HG02678 (cell line): ENCODE data around the gene ZDHHC21.
A peak's percentile ranks its signal among the peaks of the same experiment; 100 is the strongest.

Source experiments
- ATAC-seq: cut with Tn5 transposase; IDR thresholded peaks from one replicate; pipeline ENCODE4 v1.9.1; 2021; ENCODE audit warnings: mild to moderate bottlenecking, moderate library complexity; ENCODE audit not compliant: unreplicated experiment

Gene ZDHHC21

GRCh38 chr9:14693251-14693861, at the start of gene ZDHHC21:
TSS of gene ZDHHC21 (minus strand) at chr9:14693432. CDS start at chr9:14674340, 19,092 bp downstream.
- peak; percentile 82 for ATAC-seq

GRCh38 chr9:14741369-14741768, 48.1 kb upstream of the ZDHHC21 start:
- peak; percentile 99 for ATAC-seq

DNA sequence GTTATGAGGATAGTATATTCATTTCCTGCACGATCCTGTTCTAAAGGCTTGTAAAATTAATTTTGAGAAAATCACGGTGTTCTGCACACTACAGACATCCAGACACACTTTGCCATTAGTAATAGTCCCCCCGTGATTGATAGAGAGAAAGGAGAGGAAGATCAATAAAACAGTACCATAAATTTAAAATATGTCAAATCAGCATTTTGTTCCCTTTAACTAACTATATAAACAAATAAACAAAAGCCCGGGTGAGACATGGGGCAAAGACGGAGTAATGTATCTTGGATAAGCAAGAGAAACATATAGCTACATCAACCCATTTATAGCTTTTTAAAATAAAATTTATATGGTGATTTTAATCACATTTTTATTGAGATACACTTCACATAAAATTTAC, 39.9 kb upstream of the ZDHHC21 start:
- ATAC-seq = no peak

- no peak for ATAC-seq
Observed at GRCh38 chr9:14731294-14731981, 38.2 kb upstream of the ZDHHC21 start.

GRCh38 chr9:14730461-14730898, 37.2 kb upstream of the ZDHHC21 start:
- no peak for ATAC-seq

- ATAC-seq = no peak
Observed at GRCh38 chr9:14723301-14723700, 30.1 kb upstream of the ZDHHC21 start.

DNA sequence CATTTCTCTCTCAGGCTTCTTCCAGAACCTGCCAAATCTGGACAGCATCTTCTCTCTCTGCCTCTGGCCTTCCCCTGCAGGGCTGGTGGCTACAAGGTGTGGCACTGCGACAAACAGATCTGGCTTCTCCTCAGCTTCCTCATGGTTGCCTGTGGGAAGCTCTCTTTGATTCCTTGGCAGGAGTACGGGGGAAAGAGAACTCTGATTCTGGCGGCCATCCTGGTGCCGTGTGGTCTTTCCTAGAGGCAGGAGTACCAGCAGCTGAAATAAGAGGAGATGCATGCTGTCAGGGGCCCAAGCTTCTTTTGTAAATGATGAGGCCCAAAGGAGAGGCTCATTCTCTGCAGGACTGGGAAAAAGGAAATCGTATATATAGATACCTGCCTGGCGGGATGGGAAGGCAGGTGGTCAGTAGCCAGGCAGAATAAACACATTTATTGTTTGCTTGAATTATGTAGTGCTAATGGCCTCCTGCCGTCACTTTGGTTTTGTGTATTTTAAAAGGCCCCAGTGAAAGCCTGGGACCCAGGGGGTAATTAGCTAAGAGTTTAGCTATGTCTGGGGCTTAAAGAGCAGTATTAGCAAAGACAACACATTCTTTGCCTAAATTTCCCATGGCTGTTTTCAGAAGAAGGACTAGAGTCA, 29.3 kb upstream of the ZDHHC21 start, which contains the start of gene CER1:
Gene CER1, minus strand, starts transcription at position 343 of the 645 bp plus-strand sequence. Its CDS starts 61 bp downstream, at position 282.
- no peak for ATAC-seq

DNA sequence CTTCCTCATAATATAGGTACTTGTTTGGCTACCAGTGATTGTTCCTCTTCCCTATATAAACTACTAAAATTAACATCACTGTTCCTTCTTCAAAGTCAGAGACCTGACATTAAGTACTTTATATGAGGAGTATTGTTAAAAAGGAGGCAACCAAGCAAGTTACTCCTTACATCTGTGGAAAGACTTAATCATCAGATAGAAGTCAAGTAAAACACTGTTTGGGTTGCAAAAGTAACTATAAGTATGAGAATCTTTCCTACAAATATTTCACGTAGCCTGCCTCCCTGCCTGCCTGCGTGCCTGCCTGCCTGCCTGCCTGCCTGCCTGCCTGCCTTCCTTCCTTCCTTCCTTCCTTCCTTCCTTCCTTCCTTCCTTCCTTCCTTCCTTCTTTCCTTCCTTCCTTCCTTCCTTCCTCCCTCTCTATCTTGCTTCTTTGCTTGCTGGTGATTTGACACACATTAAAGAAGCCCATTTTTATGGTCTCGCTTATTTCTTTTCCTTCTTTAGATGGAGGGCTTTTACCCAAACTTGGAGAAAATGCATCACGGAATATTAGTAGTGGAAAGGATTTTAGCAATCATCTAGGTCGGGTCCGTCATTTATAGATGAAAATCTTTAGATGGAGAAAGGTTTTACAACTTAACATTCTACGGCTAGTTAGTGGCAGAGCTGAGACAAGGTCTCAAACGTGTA, 26.1 kb upstream of the ZDHHC21 start:
- no peak for ATAC-seq

DNA sequence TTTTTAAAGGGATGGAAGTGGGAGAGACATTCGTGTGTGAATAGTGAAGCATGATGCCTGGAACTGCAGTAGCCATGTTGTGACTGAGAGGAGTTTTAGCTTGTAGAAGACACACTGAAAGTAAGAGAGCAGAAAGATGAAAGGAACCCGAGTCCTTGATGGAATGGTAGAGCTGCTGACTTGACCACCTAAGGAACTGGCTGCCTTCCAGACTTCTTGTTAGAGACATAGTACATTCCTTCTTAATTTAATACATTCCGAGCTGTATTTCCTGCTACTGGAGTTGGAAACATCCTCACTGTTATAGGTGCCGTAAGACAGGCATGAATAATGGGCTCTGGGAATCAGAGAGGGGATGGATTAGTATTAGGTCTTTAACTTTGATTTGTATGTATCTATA, 21.9 kb upstream of the ZDHHC21 start:
- no peak for ATAC-seq

- ATAC-seq = no peak
Observed at GRCh38 chr9:14713187-14713767, 20.0 kb upstream of the ZDHHC21 start.

GRCh38 chr9:14710804-14711203, 17.6 kb upstream of the ZDHHC21 start:
- no peak for ATAC-seq

DNA sequence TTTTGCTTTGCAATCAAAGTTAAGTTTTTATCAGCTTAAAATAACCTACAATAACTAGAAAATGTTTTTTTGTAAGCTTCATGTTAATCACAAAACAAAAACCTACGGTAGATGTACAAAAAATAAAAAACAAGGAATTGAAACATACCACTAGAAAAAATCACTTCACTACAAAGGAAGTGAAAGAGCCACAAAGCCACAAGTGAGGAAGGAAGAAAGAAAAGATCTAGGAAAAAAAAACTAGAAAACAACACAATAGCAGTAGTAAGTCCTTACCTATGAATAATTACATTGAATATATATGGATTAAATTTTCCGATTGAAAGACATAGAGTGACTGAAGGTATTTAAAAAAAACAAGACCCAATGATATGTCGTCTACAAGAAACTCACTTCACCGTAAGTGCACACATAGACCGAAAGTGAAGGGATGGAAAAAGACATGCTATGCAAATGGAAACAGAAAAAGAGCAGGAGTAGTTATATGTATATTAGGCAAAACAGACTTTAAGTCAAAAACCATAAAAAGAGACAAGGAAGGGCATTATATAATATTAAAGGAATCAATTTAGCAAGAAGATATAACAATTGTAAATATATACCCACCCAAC, 13.4 kb upstream of the ZDHHC21 start:
- peak; percentile 76 for ATAC-seq

GRCh38 chr9:14705079-14705478, 11.8 kb upstream of the ZDHHC21 start:
- ATAC-seq = no peak

DNA sequence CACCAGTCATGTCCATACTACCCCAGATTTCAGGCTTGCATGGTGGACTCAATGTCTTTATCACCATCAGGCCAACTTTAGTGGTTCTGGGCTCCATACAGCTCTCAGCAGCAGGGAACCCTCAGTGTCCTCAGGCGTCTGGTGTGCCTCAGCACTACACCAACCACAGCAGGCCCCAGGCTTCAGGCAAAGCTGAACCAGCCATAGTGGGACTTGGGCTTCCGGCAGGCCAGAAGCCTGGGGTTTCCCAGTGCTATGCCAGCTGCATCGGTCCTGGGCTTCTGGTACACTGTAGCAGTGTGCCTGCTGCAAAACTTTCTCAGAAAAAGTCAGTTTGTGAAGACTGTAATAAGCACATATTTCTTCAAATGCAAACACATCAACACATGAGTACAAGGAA, 11.0 kb upstream of the ZDHHC21 start:
- no peak for ATAC-seq

- no peak for ATAC-seq
Observed at GRCh38 chr9:14702200-14702720, 9.0 kb upstream of the ZDHHC21 start.

DNA sequence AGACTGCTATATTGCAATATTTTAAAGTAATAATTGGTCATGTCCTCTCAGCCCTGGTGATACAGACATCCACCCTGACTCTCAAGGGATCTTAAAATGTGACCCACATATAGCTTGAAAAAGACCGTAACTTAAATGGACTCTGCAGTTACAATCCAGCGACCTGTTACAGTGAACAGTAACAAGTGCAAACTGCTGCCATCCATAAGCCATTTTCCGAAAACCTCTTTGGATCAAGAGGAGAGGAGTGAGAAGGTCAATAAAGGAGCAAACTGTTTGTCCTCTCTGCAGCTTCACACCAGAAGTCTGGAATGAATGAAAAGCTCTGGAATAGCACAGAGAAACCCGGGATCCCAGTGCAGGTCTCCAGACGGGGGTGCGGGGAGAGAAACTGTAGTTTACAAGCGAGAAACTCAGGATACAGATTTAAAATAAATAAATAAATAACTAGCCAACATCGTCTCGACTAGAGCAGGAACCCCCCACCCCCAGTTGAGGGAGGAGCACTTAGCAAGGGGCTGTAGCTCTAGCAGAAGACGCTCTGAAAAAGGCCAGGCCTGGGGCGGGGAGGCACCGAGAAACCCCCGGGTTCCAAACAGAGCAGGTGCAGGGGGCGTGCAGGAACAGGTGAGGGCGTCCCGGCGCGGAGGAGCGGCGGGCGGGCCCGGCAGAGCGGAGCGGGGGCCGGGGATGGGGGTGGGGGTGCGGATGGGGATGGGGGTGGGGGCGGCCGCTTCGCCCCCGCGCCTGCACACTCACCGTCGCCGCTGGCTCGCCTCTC, 572 bp downstream of the ZDHHC21 start:
- peak; percentile 41 for ATAC-seq

- no peak for ATAC-seq
Observed at GRCh38 chr9:14690948-14691730, 2.1 kb downstream of the ZDHHC21 start.

DNA sequence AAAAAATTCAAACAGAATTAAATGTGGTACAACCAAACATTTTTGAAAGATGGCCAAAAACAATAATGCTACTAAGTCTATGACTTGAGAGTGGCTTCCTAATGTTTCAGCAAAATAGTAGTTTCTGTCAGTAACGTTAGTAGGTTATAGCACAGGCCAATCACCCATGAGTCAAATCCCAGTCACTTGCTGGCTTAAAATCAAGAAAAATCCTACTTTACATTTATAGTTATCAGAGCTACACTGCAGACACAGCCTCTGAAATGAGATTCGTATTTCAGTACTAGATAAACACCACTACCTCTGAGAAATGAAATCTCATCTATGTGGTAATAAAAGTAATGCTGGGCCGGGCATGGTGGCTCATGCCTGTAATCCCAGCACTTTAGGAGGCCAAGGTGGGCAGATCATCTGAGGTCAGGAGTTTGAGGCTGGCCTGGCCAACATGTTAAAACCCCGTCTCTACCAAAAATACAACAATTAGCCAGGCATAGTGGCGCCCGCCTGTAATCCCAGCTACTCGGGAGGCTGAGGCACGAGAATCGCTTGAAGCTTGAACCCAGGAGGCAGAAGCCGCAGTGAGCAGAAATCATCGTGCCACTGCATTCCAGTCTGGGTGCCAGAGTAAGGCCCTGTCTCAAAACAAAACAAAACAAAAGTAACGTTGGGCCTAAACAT, 6.1 kb downstream of the ZDHHC21 start:
- no peak for ATAC-seq
